GM10248 (cell line): Measurements from ENCODE around the gene MBD6.

Source experiments
- CTCF ChIA-PET: fragments of 300-600 bp; sonication (Branson Sonifier 250); formaldehyde crosslinking; extraction: SDS; loops from one replicate; lab custom pipeline; 2021; ENCODE audit warnings: antibody characterized with exemption; lab: Yijun Ruan, JAX
- POLR2A ChIA-PET: fragments of 350-650 bp; sonication (Branson Sonifier 250); formaldehyde crosslinking; extraction: SDS; loops from one replicate; lab custom pipeline; 2020; ENCODE audit warnings: antibody characterized with exemption; lab: Yijun Ruan, JAX
- DNase-seq: peaks from one replicate; pipeline ENCODE4 v3.0.0; 2012; ENCODE audit errors: extremely low spot score
- CTCF ChIP-seq: IDR thresholded peaks from 2 replicates; pipeline ENCODE4 v1.5.1; 2012; ENCODE audit warnings: mild to moderate bottlenecking, low read depth; ENCODE audit errors: extremely low read depth, missing control alignments, control extremely low read depth

Gene MBD6

GRCh38 chr12:57574795-57575194 lies 52.2 kb downstream of the MBD6 start:
- TF ChIP-seq CTCF = no peak
- DNase-seq = no peak
- POLR2A ChIA-PET = no interaction called here
- CTCF ChIA-PET = interaction anchor here (1.1 to 12.9 kb wide), 5 partner anchors 8 to 116 kb away, joined by 3 to 134 read pairs (median 4); partner anchors contain the start of gene GLI1

- CTCF ChIA-PET = interaction anchor here (0.6 to 12.9 kb wide), 10 partner anchors 7 to 117 kb away, joined by 3 to 134 read pairs (median 4); partner anchors contain the start of genes B4GALNT1 and GLI1
- DNase-seq = no peak
- no peak for TF ChIP-seq CTCF
- POLR2A ChIA-PET = interaction anchor here (0.6 kb wide), 1 partner anchor 326 kb away, joined by 7 read pairs; no protein-coding TSS in a partner anchor
Observed at GRCh38 chr12:57575771-57576612, 53.4 kb downstream of the MBD6 start.

GRCh38 chr12:57576613-57577160 lies 54.1 kb downstream of the MBD6 start:
- ChIA-PET POLR2A (no interaction called here), CTCF (interaction anchor here (0.7 to 2.3 kb wide), 6 partner anchors 30 to 118 kb away, joined by 3 to 6 read pairs (median 3); partner anchors contain the start of gene B4GALNT1)
- TF ChIP-seq CTCF = no peak
- no peak for DNase-seq

- POLR2A ChIA-PET = no interaction called here
- DNase-seq = no peak
- TF ChIP-seq CTCF = no peak
- CTCF ChIA-PET = no interaction called here
Observed at GRCh38 chr12:57577981-57578758, 55.5 kb downstream of the MBD6 start.

GRCh38 chr12:57579011-57579410 lies 56.4 kb downstream of the MBD6 start:
- POLR2A ChIA-PET = no interaction called here
- DNase-seq = no peak
- TF ChIP-seq CTCF = no peak
- CTCF ChIA-PET = interaction anchor here (1.1 to 7.2 kb wide), 3 partner anchors 10 to 43 kb away, joined by 3 to 155 read pairs (median 3); no protein-coding TSS in a partner anchor
